Measurements from ENCODE around the gene WDFY4. TPM values are rescaled to one million over a fixed set of nuclear protein-coding genes. Genes with fewer than 3 reads are reported as not detected.

The WDFY4 gene
- total and polyA plus RNA-seq, 9 of the 15 experiments (the other 6 are each of a cell fraction or from before 2014, with no cell fraction given): 0.01 to 0.02 (median 0.01) TPM; not detected in 6

DNA sequence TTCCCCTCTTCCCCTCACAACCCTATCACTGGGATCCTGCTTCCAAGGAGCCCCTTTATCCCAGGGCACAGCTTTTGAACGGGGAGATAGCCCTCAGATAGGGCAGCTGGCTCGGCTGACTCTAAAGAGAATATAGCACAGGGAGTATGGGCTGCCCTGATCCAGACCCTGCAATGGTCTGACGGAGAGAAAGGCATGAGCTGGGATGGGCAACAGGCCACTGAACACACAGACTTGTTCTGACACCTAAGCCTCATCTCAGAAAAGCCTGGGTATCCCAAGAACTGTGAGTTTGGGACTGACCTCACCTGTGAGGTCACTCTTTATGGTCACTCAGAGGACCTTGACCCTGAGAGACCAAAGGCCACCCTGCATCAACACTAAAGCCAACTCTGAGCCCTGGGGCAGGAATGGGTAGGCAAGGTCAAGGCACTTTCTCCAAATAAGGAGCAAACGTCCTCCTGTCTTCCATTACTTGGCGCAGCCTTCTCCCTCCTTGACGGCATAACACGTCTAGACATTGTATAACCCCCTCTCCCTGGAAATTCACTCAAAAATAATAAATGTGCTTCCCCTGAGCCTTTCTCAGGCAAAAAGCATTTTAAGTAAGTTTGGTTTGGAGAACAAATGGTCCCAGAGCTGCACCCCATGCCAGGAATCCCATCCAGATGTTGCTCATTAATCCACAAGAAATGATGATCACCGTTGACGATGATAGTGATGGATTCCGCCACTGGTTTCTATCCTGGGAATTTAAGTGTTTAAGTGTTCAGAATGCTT lies 263.2 kb downstream of the WDFY4 start:
- ChIA-PET POLR2A (interaction anchor here (0.5 to 1.0 kb wide), 4 partner anchors 49 to 542 kb away, joined by 3 to 4 read pairs (median 4); no protein-coding TSS in a partner anchor), CTCF (ENCODE audit: low intra/inter-chr PET ratio) (no interaction called here)
- no peak overlapping the region for H3K9ac ChIP-seq (ENCODE audit: insufficient read depth in 1 of 2, low read depth in 2 of 2, low read length in 2 of 2)
- no peaks in the 10 kb centered on the region for H4K20me1 ChIP-seq (replicated peaks; ENCODE audit: control insufficient read depth, insufficient read depth, low read length)
- H3K36me3 ChIP-seq (ENCODE audit: control insufficient read depth, insufficient read depth, low read length): no peaks in the 10 kb centered on the region
- in situ Hi-C loops (cut with MboI): no loop called here
- TF ChIP-seq TEAD4 (IDR thresholded peaks at IDR 0.05; ENCODE audit: low read length) (no peak), TEAD4 (CRISPR knock-in tag; IDR thresholded peaks at IDR 0.05; ENCODE audit: borderline replicate concordance) (no peak), ZNF121 (CRISPR knock-in tag; conservative IDR thresholded peaks at IDR 0.05) (no peak), JUNB (CRISPR knock-in tag; conservative IDR thresholded peaks at IDR 0.05) (no peak), ZNF124 (CRISPR knock-in tag; IDR thresholded peaks at IDR 0.05) (no peak), TAF9B (IDR thresholded peaks at IDR 0.05; ENCODE audit: partially characterized antibody) (no peak), ZNF699 (CRISPR knock-in tag; IDR thresholded peaks at IDR 0.05; ENCODE audit: insufficient replicate concordance) (no peak), ZZZ3 (IDR thresholded peaks at IDR 0.05) (no peak), PTTG1 (tag; IDR thresholded peaks at IDR 0.05; ENCODE audit: low read depth) (no peak), POLR2AphosphoS5 (IDR thresholded peaks at IDR 0.05; ENCODE audit: control insufficient read depth, insufficient read depth, low read depth, low read length) (no peak)
- TF ChIP-seq, protein P1, sequence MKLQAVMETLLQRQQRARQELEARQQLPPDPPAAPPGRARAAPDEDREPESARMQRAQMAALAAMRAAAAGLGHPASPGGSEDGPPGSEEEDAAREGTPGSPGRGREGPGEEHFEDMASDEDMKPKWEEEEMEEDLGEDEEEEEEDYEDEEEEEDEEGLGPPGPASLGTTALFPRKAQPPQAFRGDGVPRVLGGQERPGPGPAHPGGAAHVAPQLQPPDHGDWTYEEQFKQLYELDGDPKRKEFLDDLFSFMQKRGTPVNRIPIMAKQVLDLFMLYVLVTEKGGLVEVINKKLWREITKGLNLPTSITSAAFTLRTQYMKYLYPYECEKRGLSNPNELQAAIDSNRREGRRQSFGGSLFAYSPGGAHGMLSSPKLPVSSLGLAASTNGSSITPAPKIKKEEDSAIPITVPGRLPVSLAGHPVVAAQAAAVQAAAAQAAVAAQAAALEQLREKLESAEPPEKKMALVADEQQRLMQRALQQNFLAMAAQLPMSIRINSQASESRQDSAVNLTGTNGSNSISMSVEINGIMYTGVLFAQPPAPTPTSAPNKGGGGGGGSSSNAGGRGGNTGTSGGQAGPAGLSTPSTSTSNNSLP (IDR thresholded peaks at IDR 0.05; ENCODE audit: borderline replicate concordance, low read depth, low read length): no peak
- TF ChIP-seq, protein P2, sequence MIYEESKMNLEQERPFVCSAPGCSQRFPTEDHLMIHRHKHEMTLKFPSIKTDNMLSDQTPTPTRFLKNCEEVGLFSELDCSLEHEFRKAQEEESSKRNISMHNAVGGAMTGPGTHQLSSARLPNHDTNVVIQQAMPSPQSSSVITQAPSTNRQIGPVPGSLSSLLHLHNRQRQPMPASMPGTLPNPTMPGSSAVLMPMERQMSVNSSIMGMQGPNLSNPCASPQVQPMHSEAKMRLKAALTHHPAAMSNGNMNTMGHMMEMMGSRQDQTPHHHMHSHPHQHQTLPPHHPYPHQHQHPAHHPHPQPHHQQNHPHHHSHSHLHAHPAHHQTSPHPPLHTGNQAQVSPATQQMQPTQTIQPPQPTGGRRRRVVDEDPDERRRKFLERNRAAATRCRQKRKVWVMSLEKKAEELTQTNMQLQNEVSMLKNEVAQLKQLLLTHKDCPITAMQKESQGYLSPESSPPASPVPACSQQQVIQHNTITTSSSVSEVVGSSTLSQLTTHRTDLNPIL (CRISPR knock-in tag; IDR thresholded peaks at IDR 0.05): no peak
- ATAC-seq (no peak), FAIRE-seq (no peak), DNase-seq (ENCODE audit: extremely low read depth in 1 of 4, low spot score in 3 of 4) (no peak)
- H3K4me3 ChIP-seq: no peak overlapping the region
- H3K4me1 ChIP-seq (replicated peaks in 1 of 2; ENCODE audit: control insufficient read depth in 2 of 2, insufficient read depth in 2 of 2, low read length in 2 of 2): no peaks in the 10 kb centered on the region
- H3K79me2 ChIP-seq (ENCODE audit: control insufficient read depth, insufficient read depth, low read length): no peaks in the 10 kb centered on the region
- H3K9me3 ChIP-seq (replicated peaks; ENCODE audit: control insufficient read depth, insufficient read depth, low read depth, low read length): no peaks in the 10 kb centered on the region
- peaks cover 31 to 60% of the 10 kb centered on the region in 2 experiments for H3K27me3 ChIP-seq (ENCODE audit: control insufficient read depth in 2 of 2, insufficient read depth in 2 of 2, low read length in 2 of 2)
- intact Hi-C loops (cut with micrococcal nuclease): no loop called here
- BruUV-seq (replicated peaks): no TSS peak
- no peak overlapping the region for H3K27ac ChIP-seq (ENCODE audit: extremely low read depth, low read depth, low read length)
- H2AFZ ChIP-seq (ENCODE audit: low read depth, low read length): no peak overlapping the region
- no peaks in the 10 kb centered on the region for H3K9me1 ChIP-seq (ENCODE audit: control insufficient read depth, insufficient read depth, low read length)
- no peak overlapping the region for H3K4me2 ChIP-seq (ENCODE audit: insufficient read depth, low read length)
- WGBS (ENCODE audit: insufficient coverage, low coverage, missing lambda C conversion rate): 2% methylated on average over 10 of the region's 10 CpGs
